Panc1 (cell line): ENCODE measurements around the gene PRRC2C. TPM values are rescaled to one million over a fixed set of nuclear protein-coding genes. Genes with fewer than 3 reads are reported as not detected.

Source experiments
- ATAC-seq: fragments of 200-7000 bp; cut with Tn5 transposase; 2 replicates; pipeline ENCODE4 v1.9.1; 2020; ENCODE audit warnings: mild to moderate bottlenecking, moderate library complexity
- BruUV-seq: library from RNA; stranded (reverse); fragments of 400-500 nt; replicated peaks from 2 replicates; lab custom pipeline; 2021; lab: Mats Ljungman, UMichigan
- CTCF ChIA-PET: fragments of 300-600 bp; sonication (Branson Sonifier 250); formaldehyde crosslinking; loops from one replicate; lab custom pipeline; 2022; ENCODE audit warnings: antibody characterized with exemption; lab: Charles Lee
- POLR2A ChIA-PET: fragments of 300-600 bp; sonication (Branson Sonifier 250); formaldehyde crosslinking; loops from one replicate; lab custom pipeline; 2022; ENCODE audit warnings: antibody characterized with exemption; lab: Charles Lee
- DNase-seq: peaks from one replicate; pipeline ENCODE4 v3.0.0-alpha.2; 2010; ENCODE audit warnings: low read depth, low spot score
- H3K27ac ChIP-seq: 2 replicates; pipeline ENCODE4 v1.5.1; 2011; ENCODE audit warnings: mild to moderate bottlenecking, low read length, inconsistent platforms
- H3K27me3 ChIP-seq: fragments of 200-500 bp; sonication (Bioruptor generic); 2 replicates; pipeline ENCODE4 v1.6.0; 2014; ENCODE audit warnings: low read length, inconsistent platforms; ENCODE audit not compliant: control insufficient read depth, insufficient read depth
- H3K36me3 ChIP-seq: fragments of 200-500 bp; sonication (Bioruptor generic); 2 replicates; pipeline ENCODE4 v1.5.1; 2014; ENCODE audit warnings: inconsistent platforms, mild to moderate bottlenecking, low read length, moderate library complexity; ENCODE audit not compliant: control insufficient read depth, insufficient read depth
- H3K4me1 ChIP-seq: 2 replicates; pipeline ENCODE4 v1.5.1; 2011; ENCODE audit warnings: inconsistent platforms, mild to moderate bottlenecking, low read length, moderate library complexity; ENCODE audit not compliant: control insufficient read depth, insufficient read depth
- H3K4me3 ChIP-seq, 2 experiments: 2 replicates each; pipeline ENCODE4 v1.5.1; 2011 to 2012; ENCODE audit warnings: low read depth in 2 of 2, low read length in 2 of 2, mild to moderate bottlenecking in 2 of 2, inconsistent platforms in 1 of 2, moderate library complexity in 1 of 2
- H3K9me3 ChIP-seq: fragments of 200-500 bp; sonication (Bioruptor generic); 2 replicates; pipeline ENCODE4 v1.5.1; 2014; ENCODE audit warnings: low read depth, mild to moderate bottlenecking, inconsistent platforms, low read length, moderate library complexity; ENCODE audit not compliant: control insufficient read depth, insufficient read depth
- CTCF ChIP-seq: fragments of 450-650 bp; IDR thresholded peaks from 2 replicates; pipeline ENCODE4 v1.5.1; 2017; ENCODE audit warnings: mild to moderate bottlenecking
- POLR2AphosphoS5 ChIP-seq: IDR thresholded peaks from 2 replicates; pipeline ENCODE4 v1.6.1; 2012; ENCODE audit warnings: mild to moderate bottlenecking, low read depth, low read length, moderate library complexity
- REST ChIP-seq, 2 experiments: IDR thresholded peaks; 2 replicates each; pipeline ENCODE4 v1.6.1; 2011 to 2012; ENCODE audit warnings: low read depth in 2 of 2, control low read depth in 1 of 2, low read length in 1 of 2, mild to moderate bottlenecking in 1 of 2, moderate library complexity in 1 of 2; ENCODE audit not compliant: insufficient read depth in 1 of 2
- SIN3A ChIP-seq: IDR thresholded peaks from 2 replicates; pipeline ENCODE4 v1.6.1; 2012; ENCODE audit warnings: low read depth, mild to moderate bottlenecking, low read length, moderate library complexity, borderline replicate concordance; ENCODE audit not compliant: insufficient read depth
- TCF7L2 ChIP-seq: IDR thresholded peaks from 2 replicates; pipeline ENCODE4 v1.6.1; 2011; ENCODE audit warnings: mild to moderate bottlenecking, low read depth, low read length, inconsistent platforms
- in situ Hi-C: cut with HindIII; loops from 2 replicates; pipeline ENCODE4 v1.10.0; 2016; ENCODE audit warnings: low sequenced_read_pairs, low pct_unique_long_range_greater_than_20kb
- intact Hi-C: fragments of 100-400 bp; cut with micrococcal nuclease; formaldehyde crosslinking; loops from one replicate; pipeline ENCODE4 v1.10.0; 2022; ENCODE audit not compliant: unreplicated experiment
- total RNA-seq: library from RNA; stranded (reverse); gene quantifications from one replicate; pipeline ENCODE4 v1.2.1, GENCODE V29; 2021; ENCODE audit not compliant: unreplicated experiment

PRRC2C gene
- total RNA-seq, 1 experiment from 2014 or later: 145 TPM

- DNase-seq (no peak), ATAC-seq (no peak)
- H3K4me1 ChIP-seq: no peaks in the 10 kb centered on the region
- no peak for TF ChIP-seq CTCF
- TF ChIP-seq SIN3A: no peak
- H3K9me3 ChIP-seq: no peaks in the 10 kb centered on the region
- in situ Hi-C loops: no loop called here
- intact Hi-C loops: no loop called here
- POLR2A ChIA-PET: no interaction called here
- no peak overlapping the region for H3K4me3 ChIP-seq
- no peaks in the 10 kb centered on the region for H3K27me3 ChIP-seq
- H3K27ac ChIP-seq: no peak overlapping the region
- CTCF ChIA-PET: no interaction called here
- H3K36me3 ChIP-seq: no peaks in the 10 kb centered on the region
- BruUV-seq: no TSS peak
Observed at GRCh38 chr1:171500304-171500703, 15.0 kb downstream of the PRRC2C start.

- ChIA-PET POLR2A (no interaction called here), CTCF (no interaction called here)
- no TSS peak for BruUV-seq
- H3K4me1 ChIP-seq: no peaks in the 10 kb centered on the region
- TF ChIP-seq SIN3A (no peak), CTCF (no peak), REST (IDR thresholded peaks at IDR 0.05; ENCODE audit: insufficient read depth in 1 of 2, low read depth in 2 of 2, low read length in 1 of 2) (no peak), POLR2AphosphoS5 (no peak), TCF7L2 (no peak)
- intact Hi-C loops: no loop called here
- no peak overlapping the region for H3K27ac ChIP-seq
- no peak overlapping the region for H3K4me3 ChIP-seq
- no peak for ATAC-seq
- no peaks in the 10 kb centered on the region for H3K36me3 ChIP-seq
- in situ Hi-C loops: no loop called here
- H3K9me3 ChIP-seq: no peaks in the 10 kb centered on the region
- no peak for DNase-seq
- no peaks in the 10 kb centered on the region for H3K27me3 ChIP-seq
Observed at GRCh38 chr1:171500803-171501202, 15.5 kb downstream of the PRRC2C start.
